Left ventricle myocardium superior (tissue), 1 donor: ENCODE data around the gene FNBP1. TPM values are rescaled to one million over a fixed set of nuclear protein-coding genes. Genes with fewer than 3 reads are reported as not detected.

ENCODE experiments used
- ATAC-seq: fragments of 200-7000 bp; cut with Tn5 transposase; one replicate; pipeline ENCODE4 v1.9.1; 2020; ENCODE audit warnings: mild to moderate bottlenecking, moderate library complexity
- DNase-seq: peaks from one replicate; pipeline ENCODE4 v3.0.0-alpha.2; 2020
- intact Hi-C: fragments of 100-400 bp; cut with micrococcal nuclease; formaldehyde crosslinking; loops from one replicate; pipeline ENCODE4 v1.11.0; 2022
- total RNA-seq: library from RNA; stranded (reverse); fragmentation: NEBNext Ultra II Directional; extraction: Animal tissue kit (Norgen Biotek cat#: 25700); gene quantifications from one replicate; pipeline ENCODE4 v1.2.1, GENCODE V29; 2021
- donor health status: DM: no; HTN: yes; CAD: no; lungs with severe emphysema.

FNBP1 gene
- total RNA-seq, 1 donor from 2014 or later: 23.7 TPM

GRCh38 chr9:129936222-129936621 is 106.8 kb downstream of the FNBP1 start:
- DNase-seq: no peak
- intact Hi-C loops: no loop called here
- ATAC-seq: no peak

GRCh38 chr9:129934780-129935179 is 108.2 kb downstream of the FNBP1 start:
- DNase-seq: no peak
- intact Hi-C loops: no loop called here
- ATAC-seq: peak; percentile 47

DNA sequence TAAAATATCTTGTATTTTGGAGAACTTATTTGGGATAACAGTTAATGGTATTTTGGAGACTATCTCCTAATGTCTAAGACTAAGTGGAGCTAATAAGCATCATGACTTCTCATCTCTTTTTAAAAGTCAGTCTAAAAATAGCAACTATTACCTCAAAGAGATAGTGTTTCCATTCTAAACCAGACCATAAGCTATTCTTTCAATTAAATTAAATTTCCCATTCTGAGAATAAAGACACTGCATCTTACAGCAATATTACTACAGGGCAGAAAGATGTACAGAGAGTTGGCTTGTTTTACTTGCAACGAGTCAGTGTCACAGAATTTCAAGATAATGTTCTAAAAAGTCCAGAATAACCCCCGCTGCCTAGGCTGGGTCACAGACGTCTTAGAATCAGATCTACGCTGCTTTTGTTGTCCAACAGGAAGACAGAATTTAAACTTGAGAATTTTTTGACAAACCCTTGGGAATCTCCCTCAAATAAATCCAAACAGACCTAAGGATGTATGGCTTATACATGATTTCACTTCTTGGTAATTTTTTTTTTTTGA is 108.9 kb downstream of the FNBP1 start:
- ATAC-seq: no peak
- intact Hi-C loops: no loop called here
- DNase-seq: no peak

DNA sequence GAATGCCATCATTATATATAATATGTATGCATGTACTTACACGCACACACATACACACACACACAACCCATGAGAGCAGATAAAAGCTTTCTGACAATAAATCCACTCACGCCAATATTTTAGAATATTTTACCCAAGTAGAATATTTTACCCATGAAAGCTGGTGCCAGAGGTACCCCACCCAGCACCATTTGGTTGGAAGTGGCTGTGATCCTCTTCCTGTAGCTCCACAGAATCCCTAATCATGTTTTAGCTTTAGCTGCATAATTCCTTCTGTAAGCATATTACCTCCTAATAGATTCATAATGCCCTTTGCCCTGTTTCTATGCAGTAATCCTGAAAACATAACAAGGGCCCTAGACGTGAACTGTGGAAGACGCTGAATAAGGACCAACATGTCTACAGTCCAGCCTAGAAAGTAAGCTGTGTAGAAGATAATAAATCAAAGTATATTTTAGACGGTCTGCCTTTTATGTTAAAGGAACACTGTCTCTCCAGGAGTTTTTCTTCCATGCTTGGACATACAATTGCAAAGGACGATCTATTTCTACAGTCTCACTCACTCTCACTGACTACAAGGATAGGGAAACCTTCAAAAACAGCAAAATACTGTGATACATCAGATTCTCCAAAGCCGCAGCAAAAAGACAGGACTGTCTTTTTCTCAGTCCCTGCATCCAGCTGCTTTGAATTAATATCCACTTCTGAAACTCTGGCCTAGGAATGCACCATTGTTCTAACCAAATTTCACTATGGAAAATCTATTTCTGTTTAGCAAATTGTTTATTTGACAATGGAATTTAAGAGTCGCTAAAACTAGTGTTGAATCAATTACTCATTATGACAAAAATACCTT is 109.6 kb downstream of the FNBP1 start:
- ATAC-seq: no peak
- DNase-seq: no peak
- intact Hi-C loops: no loop called here

- intact Hi-C loops: no loop called here
- DNase-seq: no peak
- ATAC-seq: peak; percentile 59
Measured at GRCh38 chr9:129932303-129933151, 110.5 kb downstream of the FNBP1 start.

DNA sequence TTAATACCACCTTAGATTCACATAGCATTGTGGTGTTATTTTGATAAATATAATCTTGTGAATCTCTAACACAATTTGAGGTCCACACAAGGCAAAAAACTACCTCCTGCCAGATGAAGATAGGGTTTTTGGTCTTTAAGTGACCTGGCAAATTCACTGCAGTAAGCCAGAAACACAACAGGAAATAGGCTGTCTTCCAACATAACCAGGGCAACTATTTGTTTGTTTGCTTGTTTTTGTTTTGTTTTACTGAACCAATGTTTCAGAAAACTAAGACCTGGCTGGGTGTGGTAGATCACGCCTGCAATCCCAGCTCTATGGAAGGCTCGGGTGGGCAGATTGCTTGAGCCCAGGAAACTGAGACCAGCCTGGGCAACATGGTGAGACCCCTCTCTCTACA is 112.2 kb downstream of the FNBP1 start:
- intact Hi-C loops: no loop called here
- DNase-seq (no peak), ATAC-seq (no peak)

DNA sequence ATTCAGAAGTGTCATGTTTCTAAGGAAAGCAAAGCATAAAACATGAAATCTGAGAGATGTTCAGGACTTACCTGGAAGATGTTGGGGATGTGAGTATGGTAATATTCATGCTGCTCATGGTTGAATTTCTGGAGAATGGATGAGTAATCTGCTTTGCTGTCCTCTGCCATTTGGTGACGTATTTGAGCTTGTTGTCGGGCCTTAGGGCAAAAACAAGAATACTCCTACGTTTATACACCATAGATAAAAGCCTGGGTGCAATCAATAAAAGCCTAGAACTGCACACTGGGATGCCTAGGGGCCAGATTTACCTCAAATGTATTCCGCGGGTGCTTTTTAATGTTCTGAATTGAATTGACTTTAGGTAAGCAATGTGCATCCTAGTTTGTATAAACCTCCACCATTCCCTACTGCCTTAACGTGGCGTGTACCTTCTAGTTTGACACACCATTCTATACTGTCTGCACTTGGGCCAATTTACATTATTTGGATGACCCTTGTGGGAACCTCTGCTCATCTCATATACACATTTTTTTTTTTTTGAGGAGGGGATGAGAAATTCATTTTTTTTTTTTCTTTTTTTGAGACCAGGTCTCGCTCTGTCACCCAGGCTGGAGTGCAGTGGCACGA is 113.4 kb downstream of the FNBP1 start:
- ATAC-seq (no peak), DNase-seq (no peak)
- intact Hi-C loops: no loop called here

- DNase-seq (no peak), ATAC-seq (no peak)
- intact Hi-C loops: no loop called here
Measured at GRCh38 chr9:129923589-129923988, 119.4 kb downstream of the FNBP1 start.

GRCh38 chr9:129921905-129922304 is 121.1 kb downstream of the FNBP1 start:
- DNase-seq: no peak
- intact Hi-C loops: no loop called here
- ATAC-seq: no peak

DNA sequence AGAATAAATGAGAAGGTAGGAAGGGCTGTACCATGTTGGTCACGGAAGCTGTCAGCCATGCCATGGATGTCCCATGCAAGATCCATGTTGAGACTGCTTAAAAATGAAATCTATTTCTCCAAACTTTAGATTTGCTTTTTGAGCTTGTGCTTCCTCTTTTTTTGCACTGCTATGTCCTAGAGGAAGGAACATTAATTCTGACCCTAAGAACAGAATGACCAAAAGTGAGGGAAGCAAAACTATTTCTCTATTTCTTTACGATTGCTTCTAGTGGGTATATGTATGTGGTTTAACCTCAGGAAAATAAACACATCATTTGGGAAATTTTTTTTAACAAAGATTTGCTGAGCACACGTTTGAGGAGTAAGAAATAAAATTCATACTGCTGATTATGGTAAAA is 123.1 kb downstream of the FNBP1 start:
- peak; percentile 50 for ATAC-seq
- DNase-seq: no peak
- intact Hi-C loops: no loop called here

GRCh38 chr9:129919277-129919676 is 123.7 kb downstream of the FNBP1 start:
- intact Hi-C loops: no loop called here
- DNase-seq (no peak), ATAC-seq (no peak)

DNA sequence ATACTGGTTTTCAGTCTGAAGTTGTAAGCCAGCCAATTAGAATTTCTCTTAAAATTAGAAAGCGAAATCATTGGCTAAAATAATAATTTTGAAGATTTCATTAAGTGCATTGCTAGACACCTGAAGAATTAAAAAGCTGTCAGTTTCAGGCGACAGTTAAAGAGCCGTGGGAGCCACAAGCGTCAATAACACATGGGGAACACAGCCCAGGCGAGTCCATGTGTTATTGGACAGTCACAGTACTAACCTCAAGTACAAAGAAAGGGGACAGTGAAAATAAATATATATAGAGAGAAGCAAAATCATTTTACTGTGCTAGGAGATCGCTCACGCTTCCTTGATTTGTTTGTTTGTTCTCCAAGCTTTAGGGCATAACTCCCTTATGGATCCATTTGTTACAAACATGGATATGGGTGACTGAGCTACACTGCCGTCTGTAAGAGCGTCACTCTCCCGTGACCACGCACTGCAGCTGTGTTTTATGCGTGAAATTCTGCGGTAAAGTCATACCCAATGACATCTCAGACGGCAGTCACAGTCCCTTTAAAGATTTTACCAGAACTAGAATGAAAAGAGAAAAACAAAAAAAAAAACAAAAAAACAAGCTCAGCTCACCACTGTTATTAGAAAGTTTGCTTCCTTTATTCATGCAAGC is 124.6 kb downstream of the FNBP1 start:
- no peak for ATAC-seq
- DNase-seq: no peak
- intact Hi-C loops: no loop called here

DNA sequence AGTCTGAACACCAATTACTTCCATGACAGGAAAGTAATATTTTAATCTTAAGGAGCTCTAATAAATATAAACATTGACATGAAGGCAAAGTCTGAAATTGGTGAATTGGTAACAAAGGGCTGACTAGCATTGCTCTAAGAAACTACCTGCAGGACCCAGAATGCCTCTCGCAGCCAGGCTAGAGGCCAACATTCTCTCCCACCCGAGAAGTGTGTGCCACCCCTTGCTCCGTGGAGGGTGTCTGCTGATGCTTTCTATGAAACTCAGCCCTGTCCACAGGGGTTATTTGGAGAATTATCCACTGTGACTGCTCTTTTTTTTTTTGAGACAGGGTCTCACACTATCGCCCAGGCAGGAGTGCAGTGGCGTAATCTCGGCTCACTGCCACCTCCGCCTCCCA is 126.3 kb downstream of the FNBP1 start:
- intact Hi-C loops: no loop called here
- no peak for ATAC-seq
- DNase-seq: no peak

DNA sequence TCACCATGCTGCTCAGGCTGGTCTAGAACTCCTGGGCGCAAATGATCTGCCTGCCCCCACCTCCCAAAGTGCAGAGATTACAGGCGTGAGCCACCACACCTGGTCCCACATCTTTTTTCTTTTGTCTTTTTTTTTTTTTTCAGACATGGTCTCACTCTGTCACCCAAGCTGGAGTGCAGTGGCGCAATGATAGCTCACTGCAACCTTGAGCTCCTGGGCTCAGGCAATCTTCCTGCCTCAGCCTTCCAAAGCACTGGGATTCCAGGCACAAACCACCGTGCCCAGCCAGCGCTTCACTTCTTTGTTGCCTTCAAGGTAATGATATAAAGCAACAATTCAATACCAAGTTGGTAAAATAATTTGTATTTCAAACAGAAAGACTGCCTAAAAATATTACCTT is 128.9 kb downstream of the FNBP1 start:
- no peak for DNase-seq
- no peak for ATAC-seq
- intact Hi-C loops: no loop called here

GRCh38 chr9:129910628-129911567 is 132.1 kb downstream of the FNBP1 start:
- ATAC-seq (no peak), DNase-seq (no peak)
- intact Hi-C loops: no loop called here

GRCh38 chr9:129909851-129910250 is 133.1 kb downstream of the FNBP1 start:
- DNase-seq (no peak), ATAC-seq (no peak)
- intact Hi-C loops: no loop called here

DNA sequence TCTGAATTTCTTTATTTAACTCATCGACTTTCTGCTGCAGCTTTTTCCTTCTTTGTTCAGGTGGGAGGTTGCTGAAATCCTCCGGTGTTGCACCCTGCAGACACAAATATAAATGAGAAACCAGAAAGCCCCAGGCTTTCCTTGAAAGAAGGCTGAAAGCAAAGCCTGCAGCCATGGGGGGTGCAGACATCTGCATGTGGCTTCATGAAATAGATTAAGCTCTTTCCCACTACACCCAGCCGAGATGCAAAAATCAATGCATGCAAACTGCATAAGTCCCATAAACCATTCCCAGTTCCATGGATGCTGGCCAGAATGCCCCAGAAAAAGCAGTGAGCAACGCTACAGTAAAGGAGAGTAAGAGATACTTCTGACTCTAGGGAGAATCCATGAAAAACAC is 134.1 kb downstream of the FNBP1 start:
- intact Hi-C loops: no loop called here
- DNase-seq: no peak
- ATAC-seq: no peak

DNA sequence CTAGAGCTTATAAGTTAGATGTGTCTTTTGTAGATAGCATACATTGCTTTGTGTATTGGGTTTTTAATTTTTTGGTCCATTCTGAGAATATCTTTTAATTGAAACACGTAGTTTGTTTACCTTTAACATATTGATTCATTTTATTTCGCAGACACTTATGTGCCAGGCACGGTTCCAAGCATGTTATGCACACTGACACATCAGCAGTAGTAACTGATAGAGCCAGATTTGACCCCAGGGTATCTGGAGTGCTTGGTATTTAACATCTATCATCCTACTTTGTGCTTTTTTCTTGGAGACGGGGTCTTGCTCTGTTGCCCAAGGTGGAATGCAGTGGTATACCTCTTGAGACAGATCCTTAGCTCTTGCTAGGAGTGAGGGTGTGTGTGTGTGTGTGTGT is 135.8 kb downstream of the FNBP1 start:
- intact Hi-C loops: no loop called here
- ATAC-seq: no peak

More for the DNA sequence above, 135.8 kb downstream of the FNBP1 start:
- no peak for DNase-seq
